Left lung (tissue), 10 donors: ENCODE measurements around the gene BDKRB1. TPM values are rescaled to one million over a fixed set of nuclear protein-coding genes. Genes with fewer than 3 reads are reported as not detected.
A peak's percentile ranks its signal among the peaks of the same experiment; 100 is the strongest.

Experiments
- ATAC-seq: fragments of 200-7000 bp; cut with Tn5 transposase; one replicate; pipeline ENCODE4 v1.9.1; 2020; ENCODE audit warnings: moderate library complexity
- DNase-seq, 4 donors: peaks; one replicate each; pipeline ENCODE4 v3.0.0-alpha.2; 2013 to 2020
- H3K27ac ChIP-seq, 2 donors: fragments of 200-600 bp; sonication (generic) in 1 of 2; one replicate each; pipeline versions ENCODE4 v1.5.0 to v1.8.0; 2020 to 2021
- H3K27me3 ChIP-seq, 2 donors: fragments of 200-600 bp; sonication (generic) in 1 of 2; one replicate each; pipeline versions ENCODE4 v1.5.0 to v1.8.0; 2020 to 2021
- H3K36me3 ChIP-seq, 2 donors: fragments of 200-600 bp; sonication (generic) in 1 of 2; one replicate each; pipeline versions ENCODE4 v1.5.0 to v1.8.0; 2020 to 2021
- H3K4me1 ChIP-seq, 2 donors: fragments of 200-600 bp; one replicate each; pipeline ENCODE4 v1.8.0; 2021
- H3K4me3 ChIP-seq, 2 donors: fragments of 200-600 bp; sonication (generic) in 1 of 2; one replicate each; pipeline versions ENCODE4 v1.5.0 to v1.8.0; 2020 to 2021; ENCODE audit warnings: mild to moderate bottlenecking in 1 of 2
- H3K9me3 ChIP-seq, 2 donors: fragments of 200-600 bp; sonication (generic) in 1 of 2; one replicate each; pipeline versions ENCODE4 v1.5.0 to v1.8.0; 2020 to 2021
- intact Hi-C, 2 donors: fragments of 100-400 bp; cut with DNase I; formaldehyde crosslinking; loops; one replicate each; pipeline versions ENCODE4 v1.11.2 to v1.14.2; 2022
- polyA plus RNA-seq, 6 donors: library from polyadenylated mRNA; unstranded; fragments of 120-200 nt; gene quantifications; one replicate each; pipeline ENCODE4 v1.2.1, GENCODE V29; 2013; ENCODE audit not compliant: insufficient read length in 6 of 6
- total RNA-seq, 2 donors: library from RNA; stranded (reverse); fragmentation: NEBNext Ultra II Directional; extraction: Animal tissue kit (Norgen Biotek cat#: 25700); gene quantifications; one replicate each; pipeline ENCODE4 v1.2.1, GENCODE V29; 2021
- TF ChIP-seq, protein P1 (sequence below), 2 donors: fragments of 200-600 bp; sonication (generic) in 1 of 2; IDR thresholded peaks; one replicate each; pipeline versions ENCODE4 v1.5.0 to v1.8.0; 2021; ENCODE audit warnings: antibody characterized with exemption in 2 of 2
- donor health status: DM: no; HTN: yes; CAD: no.
- donor health status: DM: no; HTN: no; CAD: no.

BDKRB1 gene
- total and polyA plus RNA-seq, 8 donors = 0.24 to 0.99 (median 0.35) TPM; not detected in 1

DNA sequence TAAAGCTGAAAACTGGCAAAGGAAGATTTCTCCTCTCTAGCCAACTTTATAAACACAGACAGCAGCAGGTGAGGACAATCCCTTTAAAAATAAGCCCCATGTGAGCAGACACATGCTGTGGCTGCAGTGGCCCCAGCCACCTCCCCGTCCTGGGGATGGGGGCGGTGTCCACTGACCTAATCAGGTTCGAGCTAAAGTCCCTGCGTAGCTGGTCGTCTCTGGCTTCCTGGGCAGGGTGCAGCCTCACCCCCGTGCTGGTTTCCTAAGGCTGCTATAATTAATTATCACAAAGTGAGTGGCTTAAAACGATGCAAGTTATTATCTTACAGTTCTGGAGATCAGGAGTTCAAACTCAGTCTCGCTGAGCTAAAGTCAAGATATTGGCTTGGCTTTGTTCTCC is 1.0 kb downstream of the BDKRB1 start:
- intact Hi-C loops = no loop called here
- no peaks in the 10 kb centered on the region for H3K36me3 ChIP-seq
- H3K4me3 ChIP-seq = no peak overlapping the region
- ATAC-seq (no peak), DNase-seq (peak in 1 of 4 donors; percentile 51)
- H3K4me1 ChIP-seq = no peaks in the 10 kb centered on the region
- no peak overlapping the region for H3K27ac ChIP-seq
- TF ChIP-seq, protein P1, sequence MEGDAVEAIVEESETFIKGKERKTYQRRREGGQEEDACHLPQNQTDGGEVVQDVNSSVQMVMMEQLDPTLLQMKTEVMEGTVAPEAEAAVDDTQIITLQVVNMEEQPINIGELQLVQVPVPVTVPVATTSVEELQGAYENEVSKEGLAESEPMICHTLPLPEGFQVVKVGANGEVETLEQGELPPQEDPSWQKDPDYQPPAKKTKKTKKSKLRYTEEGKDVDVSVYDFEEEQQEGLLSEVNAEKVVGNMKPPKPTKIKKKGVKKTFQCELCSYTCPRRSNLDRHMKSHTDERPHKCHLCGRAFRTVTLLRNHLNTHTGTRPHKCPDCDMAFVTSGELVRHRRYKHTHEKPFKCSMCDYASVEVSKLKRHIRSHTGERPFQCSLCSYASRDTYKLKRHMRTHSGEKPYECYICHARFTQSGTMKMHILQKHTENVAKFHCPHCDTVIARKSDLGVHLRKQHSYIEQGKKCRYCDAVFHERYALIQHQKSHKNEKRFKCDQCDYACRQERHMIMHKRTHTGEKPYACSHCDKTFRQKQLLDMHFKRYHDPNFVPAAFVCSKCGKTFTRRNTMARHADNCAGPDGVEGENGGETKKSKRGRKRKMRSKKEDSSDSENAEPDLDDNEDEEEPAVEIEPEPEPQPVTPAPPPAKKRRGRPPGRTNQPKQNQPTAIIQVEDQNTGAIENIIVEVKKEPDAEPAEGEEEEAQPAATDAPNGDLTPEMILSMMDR (IDR thresholded peaks at IDR 0.05) = no peak
- H3K9me3 ChIP-seq = no peaks in the 10 kb centered on the region
- peaks cover 0 to 22% of the 10 kb centered on the region in 2 donors for H3K27me3 ChIP-seq

DNA sequence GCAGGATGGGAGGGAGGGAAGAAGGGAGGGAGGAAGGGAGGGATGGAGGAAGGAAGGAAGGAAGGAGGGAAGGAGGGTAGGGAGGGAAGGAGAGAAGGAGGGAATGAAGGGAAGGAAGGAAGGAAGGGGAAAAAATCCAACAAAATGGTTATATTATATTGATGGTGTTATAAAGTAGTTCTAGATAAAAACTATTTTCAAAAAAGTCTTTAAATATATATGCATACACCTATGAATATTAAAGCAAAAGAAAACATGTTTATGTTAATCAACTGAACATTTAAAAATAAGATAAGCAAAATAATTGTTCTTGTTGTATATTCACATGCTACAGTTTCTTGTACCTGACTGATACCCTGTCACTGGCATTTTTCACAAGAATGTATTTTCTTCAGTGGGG is 1.9 kb downstream of the BDKRB1 start:
- ATAC-seq = no peak
- no peaks in the 10 kb centered on the region for H3K4me1 ChIP-seq
- H3K4me3 ChIP-seq = no peak overlapping the region
- no peaks in the 10 kb centered on the region for H3K36me3 ChIP-seq
- intact Hi-C loops = no loop called here
- H3K27ac ChIP-seq = no peak overlapping the region
- H3K27me3 ChIP-seq = peaks cover 0 to 22% of the 10 kb centered on the region in 2 donors
- no peaks in the 10 kb centered on the region for H3K9me3 ChIP-seq
- TF ChIP-seq, protein P1 (IDR thresholded peaks at IDR 0.05) = no peak
- no peak for DNase-seq

DNA sequence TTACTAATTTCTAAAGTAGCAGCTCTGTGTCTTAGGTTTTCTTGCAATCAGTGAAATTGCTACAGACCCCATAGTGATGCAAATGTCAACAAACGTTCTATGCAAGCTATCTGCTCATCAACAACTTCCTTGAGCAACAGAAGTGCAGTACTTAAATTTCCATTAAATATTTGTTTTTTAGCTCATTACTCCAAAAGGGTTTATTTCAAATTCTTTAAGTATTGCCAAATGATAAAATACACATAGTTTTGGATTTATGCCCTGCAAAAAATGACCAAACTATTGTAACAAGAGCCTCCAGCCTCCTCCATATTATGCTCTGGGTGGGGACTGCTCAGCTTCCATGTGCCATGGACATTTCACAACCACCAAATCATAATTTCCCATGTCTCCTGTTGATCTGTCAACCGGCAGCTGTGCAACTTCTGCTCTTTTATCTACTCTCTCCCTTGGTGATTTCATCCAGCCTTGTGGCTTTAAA is 4.4 kb downstream of the BDKRB1 start:
- intact Hi-C loops = no loop called here
- Histone ChIP-seq H3K4me1 (no peaks in the 10 kb centered on the region), H3K27me3 (peaks cover 0 to 22% of the 10 kb centered on the region in 2 donors), H3K4me3 (no peak overlapping the region), H3K27ac (no peak overlapping the region), H3K9me3 (no peaks in the 10 kb centered on the region), H3K36me3 (no peaks in the 10 kb centered on the region)
- peak; percentile 77 for ATAC-seq
- peak in 2 of 4 donors; percentile 87 to 94 for DNase-seq
- TF ChIP-seq, protein P1 (IDR thresholded peaks at IDR 0.05) = no peak

DNA sequence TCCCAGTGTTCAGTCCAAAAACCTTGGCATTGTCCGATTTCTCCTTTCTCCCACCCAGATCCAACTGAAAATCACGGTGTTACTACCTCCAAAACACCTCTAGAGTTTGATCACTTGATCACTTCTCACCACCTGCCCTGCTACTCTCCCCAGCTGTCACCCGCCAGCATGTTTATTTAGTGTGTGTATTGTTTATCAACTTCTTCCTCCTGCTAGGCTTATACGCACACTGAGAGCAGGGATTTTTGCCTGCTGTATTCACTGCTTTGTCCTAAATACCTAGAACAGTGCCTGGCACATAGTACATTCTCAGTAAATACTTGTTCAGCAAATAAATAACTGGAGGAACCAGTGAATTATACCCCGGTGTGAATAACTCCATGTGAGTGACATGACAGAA is 5.0 kb downstream of the BDKRB1 start:
- Histone ChIP-seq H3K27ac (no peak overlapping the region), H3K9me3 (no peaks in the 10 kb centered on the region), H3K4me1 (no peaks in the 10 kb centered on the region), H3K36me3 (no peaks in the 10 kb centered on the region), H3K27me3 (peaks cover 0 to 18% of the 10 kb centered on the region in 2 donors), H3K4me3 (no peak overlapping the region)
- intact Hi-C loops = no loop called here
- TF ChIP-seq, protein P1 (IDR thresholded peaks at IDR 0.05) = no peak
- no peak for DNase-seq
- ATAC-seq = peak; percentile 4

DNA sequence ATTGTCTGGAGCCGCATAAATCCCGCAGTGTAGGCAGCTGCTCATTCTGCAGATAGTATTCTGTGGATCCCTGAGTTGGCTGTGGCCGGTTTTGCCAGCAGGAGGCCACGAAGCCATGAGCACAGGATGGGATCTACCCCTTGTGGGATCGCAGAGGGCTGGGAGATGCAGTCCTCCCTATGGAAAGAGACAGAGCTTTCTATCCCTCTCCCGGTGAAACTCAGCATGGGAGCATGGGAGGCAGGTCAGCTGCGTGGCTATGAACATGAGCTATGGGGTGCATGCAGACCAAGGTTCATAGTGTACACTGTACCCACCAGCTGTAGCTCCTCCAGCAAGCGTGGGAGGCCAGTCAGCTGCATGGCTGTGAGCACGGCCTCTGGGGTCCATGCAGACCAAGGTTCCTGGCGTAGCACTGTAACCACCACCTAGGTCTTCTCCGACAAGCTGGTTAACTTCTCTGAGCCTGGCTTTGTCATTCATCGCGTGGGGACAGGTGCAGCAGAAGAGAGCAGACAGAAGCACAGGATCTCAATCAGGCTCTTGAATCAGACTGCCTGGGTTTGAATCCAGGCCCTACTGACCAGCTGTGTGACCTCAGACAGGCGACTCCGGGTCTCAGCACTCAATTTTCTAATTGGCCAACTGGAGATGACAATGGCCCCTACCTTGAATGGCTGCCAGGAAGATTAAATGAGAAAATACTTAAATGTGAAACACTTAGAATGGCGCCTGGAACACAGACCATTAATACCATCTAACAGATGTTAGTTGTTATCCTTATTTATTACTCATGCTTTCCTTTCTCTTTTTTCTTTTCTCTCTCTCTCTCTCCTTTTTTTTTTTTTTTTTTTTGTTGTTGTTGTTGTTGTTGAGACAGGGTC is 6.0 kb downstream of the BDKRB1 start:
- Histone ChIP-seq H3K4me1 (no peaks in the 10 kb centered on the region), H3K27ac (no peak overlapping the region), H3K36me3 (no peaks in the 10 kb centered on the region), H3K27me3 (peaks cover 0 to 8% of the 10 kb centered on the region in 2 donors), H3K4me3 (no peak overlapping the region), H3K9me3 (no peaks in the 10 kb centered on the region)
- DNase-seq = peak in 2 of 4 donors; percentile 38 to 46
- ATAC-seq = no peak
- intact Hi-C loops = no loop called here
- TF ChIP-seq, protein P1 (IDR thresholded peaks at IDR 0.05) = no peak
